Stimulated activated CD4-positive, alpha-beta T cell treated with anti-CD3 and anti-CD28 coated beads, Interleukin-1b, Interleukin-23, amount 100 ng/mL, for 48 hours (primary cell): ENCODE measurements around the gene PLEKHJ1.
"Not testable (repeated sequence)": the region's sequence is repeated elsewhere in the genome, so short reads cannot be mapped to it uniquely, and the experiment has no call there.

ENCODE experiments used
- DNase-seq: peaks from one replicate; pipeline ENCODE4 v3.0.0-alpha.2; 2020

PLEKHJ1 gene

GRCh38 chr19:2236314-2237050 lies at the start of gene PLEKHJ1, which contains the start of gene SF3A2:
Gene PLEKHJ1, minus strand, starts transcription at chr19:2236329. Its CDS starts 81 bp downstream, at chr19:2236248.
Gene SF3A2, plus strand, starts transcription at chr19:2236824. Its CDS starts 6,595 bp downstream, at chr19:2243419.
- DNase-seq, result peak; percentile 99

- no peak for DNase-seq
Observed at GRCh38 chr19:2283835-2284507, 47.8 kb upstream of the PLEKHJ1 start.

- no peak for DNase-seq
Observed at GRCh38 chr19:2282862-2283237, 46.7 kb upstream of the PLEKHJ1 start.

GRCh38 chr19:2282062-2282861 lies 46.1 kb upstream of the PLEKHJ1 start, which contains the start of gene PEAK3:
Gene PEAK3, minus strand, starts transcription at chr19:2282175. Its CDS starts 1,244 bp downstream, at chr19:2280931.
- no peak for DNase-seq

- DNase-seq, result not testable (repeated sequence)
Observed at GRCh38 chr19:2281265-2282061, 45.3 kb upstream of the PLEKHJ1 start.

GRCh38 chr19:2280633-2281264 lies 44.6 kb upstream of the PLEKHJ1 start:
- no peak for DNase-seq

- DNase-seq, result no peak
Observed at GRCh38 chr19:2278459-2279158, 42.5 kb upstream of the PLEKHJ1 start.

- DNase-seq, result no peak
Observed at GRCh38 chr19:2277138-2277537, 41.0 kb upstream of the PLEKHJ1 start.

- DNase-seq, result no peak
Observed at GRCh38 chr19:2276429-2276986, 40.4 kb upstream of the PLEKHJ1 start.

GRCh38 chr19:2275588-2276428 lies 39.7 kb upstream of the PLEKHJ1 start:
- no peak for DNase-seq

- DNase-seq, result no peak
Observed at GRCh38 chr19:2274931-2275535, 38.9 kb upstream of the PLEKHJ1 start.

- DNase-seq, result no peak
Observed at GRCh38 chr19:2274185-2274711, 38.1 kb upstream of the PLEKHJ1 start.

- peak; percentile 82 for DNase-seq
Observed at GRCh38 chr19:2273356-2274184, 37.4 kb upstream of the PLEKHJ1 start.

GRCh38 chr19:2271234-2272103 lies 35.3 kb upstream of the PLEKHJ1 start:
- no peak for DNase-seq

- DNase-seq, result peak; percentile 80
Observed at GRCh38 chr19:2270423-2271233, 34.5 kb upstream of the PLEKHJ1 start.

GRCh38 chr19:2270157-2270422 lies 34.0 kb upstream of the PLEKHJ1 start:
- DNase-seq, result no peak
